NB4 (cell line): ENCODE measurements around the gene ADGRG7.

Source experiments
- CTCF ChIP-seq: IDR thresholded peaks from one replicate; pipeline ENCODE4 v1.5.1; 2012; ENCODE audit warnings: low read depth, low read length
- POLR2A ChIP-seq: IDR thresholded peaks from 2 replicates; pipeline ENCODE4 v1.6.1; 2011; ENCODE audit warnings: mild to moderate bottlenecking; ENCODE audit not compliant: insufficient read length; ENCODE audit errors: extremely low read depth

- TF ChIP-seq CTCF (no peak), POLR2A (no peak)
These were observed 49.0 kb upstream of the ADGRG7 start for GRCh38 chr3:100560426-100560825.
